ENCODE results near the gene SV2B.

DNA sequence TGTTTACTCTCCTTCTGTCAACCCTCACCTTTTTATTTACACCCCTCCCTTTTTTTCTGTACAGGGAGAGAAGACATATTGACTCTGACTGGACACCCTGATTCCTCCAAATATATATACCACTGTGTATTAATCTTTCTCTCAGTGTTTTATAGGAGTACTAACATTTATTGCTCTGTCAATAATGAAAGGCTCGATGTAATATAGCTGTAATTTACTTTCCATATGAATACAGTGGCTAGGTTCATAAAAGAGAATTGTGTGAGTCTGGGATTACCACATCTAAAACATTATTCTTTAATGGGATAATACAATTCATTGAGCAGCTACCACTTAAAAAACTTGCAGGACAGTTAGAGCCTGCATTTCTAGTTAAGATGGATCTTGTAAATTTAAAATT is 194.3 kb downstream of the SV2B start:
- TF ChIP-seq, protein P1, sequence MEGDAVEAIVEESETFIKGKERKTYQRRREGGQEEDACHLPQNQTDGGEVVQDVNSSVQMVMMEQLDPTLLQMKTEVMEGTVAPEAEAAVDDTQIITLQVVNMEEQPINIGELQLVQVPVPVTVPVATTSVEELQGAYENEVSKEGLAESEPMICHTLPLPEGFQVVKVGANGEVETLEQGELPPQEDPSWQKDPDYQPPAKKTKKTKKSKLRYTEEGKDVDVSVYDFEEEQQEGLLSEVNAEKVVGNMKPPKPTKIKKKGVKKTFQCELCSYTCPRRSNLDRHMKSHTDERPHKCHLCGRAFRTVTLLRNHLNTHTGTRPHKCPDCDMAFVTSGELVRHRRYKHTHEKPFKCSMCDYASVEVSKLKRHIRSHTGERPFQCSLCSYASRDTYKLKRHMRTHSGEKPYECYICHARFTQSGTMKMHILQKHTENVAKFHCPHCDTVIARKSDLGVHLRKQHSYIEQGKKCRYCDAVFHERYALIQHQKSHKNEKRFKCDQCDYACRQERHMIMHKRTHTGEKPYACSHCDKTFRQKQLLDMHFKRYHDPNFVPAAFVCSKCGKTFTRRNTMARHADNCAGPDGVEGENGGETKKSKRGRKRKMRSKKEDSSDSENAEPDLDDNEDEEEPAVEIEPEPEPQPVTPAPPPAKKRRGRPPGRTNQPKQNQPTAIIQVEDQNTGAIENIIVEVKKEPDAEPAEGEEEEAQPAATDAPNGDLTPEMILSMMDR (IDR thresholded peaks at IDR 0.05 in 2 of 3, conservative IDR thresholded peaks at IDR 0.05 in 1 of 3; ENCODE audit: borderline replicate concordance in 1 of 3, insufficient read depth in 1 of 3, low read depth in 2 of 3, low read length in 2 of 3) = no peak
- TF ChIP-seq YY1 (IDR thresholded peaks at IDR 0.05; ENCODE audit: extremely low read depth, insufficient replicate concordance, low read depth, low read length) = no peak
